Fibroblast of skin of right biceps (primary cell): ENCODE measurements around the gene CELSR2.
"Not testable (repeated sequence)": the region's sequence is repeated elsewhere in the genome, so short reads cannot be mapped to it uniquely, and the experiment has no call there.

ENCODE experiments used
- DNase-seq: peaks from one replicate; pipeline ENCODE4 v3.0.0-alpha.2; 2013

CELSR2 gene

GRCh38 chr1:109282497-109282951 lies 33.2 kb downstream of the CELSR2 start:
- DNase-seq: no peak

- DNase-seq: peak; percentile 97
Observed at GRCh38 chr1:109282952-109283747, 33.8 kb downstream of the CELSR2 start, which contains the start of gene PSRC1. Gene PSRC1, minus strand, starts transcription at chr1:109283145.

- DNase-seq: no peak
Observed at GRCh38 chr1:109283748-109284600, 34.6 kb downstream of the CELSR2 start.

GRCh38 chr1:109286762-109287161 lies 37.4 kb downstream of the CELSR2 start:
- DNase-seq: not testable (repeated sequence)

- DNase-seq: no peak
Observed at GRCh38 chr1:109290137-109290536, 40.8 kb downstream of the CELSR2 start.

GRCh38 chr1:109290998-109291397 lies 41.7 kb downstream of the CELSR2 start:
- DNase-seq: no peak

- DNase-seq: no peak
Observed at GRCh38 chr1:109292364-109292763, 43.0 kb downstream of the CELSR2 start.

- DNase-seq: no peak
Observed at GRCh38 chr1:109293026-109293425, 43.7 kb downstream of the CELSR2 start.

GRCh38 chr1:109294481-109294880 lies 45.1 kb downstream of the CELSR2 start:
- DNase-seq: no peak

- no peak for DNase-seq
Observed at GRCh38 chr1:109295712-109296415, 46.5 kb downstream of the CELSR2 start.

- DNase-seq: no peak
Observed at GRCh38 chr1:109296782-109297181, 47.4 kb downstream of the CELSR2 start.

GRCh38 chr1:109298666-109299557 lies 49.6 kb downstream of the CELSR2 start:
- peak; percentile 95 for DNase-seq

GRCh38 chr1:109299558-109300343 lies 50.4 kb downstream of the CELSR2 start:
- peak; percentile 68 for DNase-seq

GRCh38 chr1:109300650-109301151 lies 51.4 kb downstream of the CELSR2 start:
- DNase-seq: no peak

GRCh38 chr1:109301874-109302273 lies 52.5 kb downstream of the CELSR2 start:
- no peak for DNase-seq

GRCh38 chr1:109304226-109304920 lies 55.0 kb downstream of the CELSR2 start:
- DNase-seq: no peak

- DNase-seq: not testable (repeated sequence)
Observed at GRCh38 chr1:109305991-109306390, 56.7 kb downstream of the CELSR2 start.

GRCh38 chr1:109306832-109307273 lies 57.5 kb downstream of the CELSR2 start, which contains the start of gene MYBPHL:
Gene MYBPHL, minus strand, starts transcription at chr1:109307011. Its CDS starts 20 bp downstream, at chr1:109306991.
- DNase-seq: no peak

GRCh38 chr1:109307274-109308021 lies 58.1 kb downstream of the CELSR2 start:
- no peak for DNase-seq
